GM04503 (cell line): ENCODE measurements around the gene CHCHD3.
"Not testable (repeated sequence)": the region's sequence is repeated elsewhere in the genome, so short reads cannot be mapped to it uniquely, and the experiment has no call there.

Source experiments
- DNase-seq: peaks from one replicate; pipeline ENCODE4 v3.0.0-alpha.2; 2012; ENCODE audit warnings: low read depth

The CHCHD3 gene

DNA sequence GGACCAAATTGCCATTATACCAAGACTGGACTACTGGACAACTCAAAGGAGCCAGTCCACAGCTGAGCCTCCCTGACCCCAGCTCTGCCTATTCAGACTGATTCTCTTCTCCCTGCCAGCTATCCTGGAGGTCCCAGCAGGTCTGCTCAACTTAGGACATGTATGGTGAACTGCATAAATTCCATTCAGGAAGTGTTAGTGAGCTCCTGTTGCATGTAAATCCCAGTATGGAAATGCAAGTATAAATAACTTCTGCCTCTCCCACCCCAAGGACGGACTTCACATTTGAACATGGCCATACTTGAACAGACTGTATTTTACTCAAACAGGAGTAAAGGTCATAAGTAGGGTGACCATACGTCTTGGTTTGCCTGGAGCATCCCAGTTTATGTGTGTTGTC lies 128.4 kb downstream of the CHCHD3 start:
- DNase-seq: no peak

DNA sequence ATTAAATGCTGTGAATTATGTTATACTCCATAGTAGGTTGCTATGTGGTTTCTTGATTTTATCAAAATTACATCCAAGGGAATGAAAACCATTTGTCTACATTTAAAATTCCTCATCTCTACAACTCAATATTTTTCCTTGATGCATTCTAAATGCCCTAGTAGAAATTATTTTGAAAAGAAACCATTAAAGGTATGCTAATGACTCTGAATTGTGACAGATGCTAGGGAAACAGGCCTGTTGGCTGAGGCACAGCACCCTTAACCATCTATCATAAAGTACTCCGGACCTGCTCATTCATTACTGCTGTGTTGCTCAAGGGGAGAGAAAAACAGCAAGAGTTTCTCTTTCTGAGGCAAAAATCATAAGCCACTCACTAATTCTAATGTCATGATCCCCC lies 131.2 kb downstream of the CHCHD3 start:
- DNase-seq: no peak

DNA sequence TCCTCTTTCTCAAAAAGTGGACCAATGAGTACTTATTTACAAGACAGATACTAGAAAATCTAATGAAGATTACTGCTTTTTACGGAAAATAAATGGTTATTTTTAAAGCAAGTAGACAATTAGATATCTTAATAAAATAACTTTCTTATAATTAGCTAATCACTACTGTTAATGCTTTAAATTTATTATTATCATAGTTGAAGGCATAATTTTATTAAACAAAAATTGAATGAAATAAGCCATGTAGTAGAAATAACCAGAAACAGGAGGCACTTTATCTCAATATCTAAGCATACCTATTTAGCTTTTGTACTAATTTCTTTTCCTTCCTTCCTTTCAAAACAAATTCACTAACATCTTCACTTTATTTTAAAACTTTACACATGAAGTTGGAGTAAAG lies 134.9 kb downstream of the CHCHD3 start:
- no peak for DNase-seq

DNA sequence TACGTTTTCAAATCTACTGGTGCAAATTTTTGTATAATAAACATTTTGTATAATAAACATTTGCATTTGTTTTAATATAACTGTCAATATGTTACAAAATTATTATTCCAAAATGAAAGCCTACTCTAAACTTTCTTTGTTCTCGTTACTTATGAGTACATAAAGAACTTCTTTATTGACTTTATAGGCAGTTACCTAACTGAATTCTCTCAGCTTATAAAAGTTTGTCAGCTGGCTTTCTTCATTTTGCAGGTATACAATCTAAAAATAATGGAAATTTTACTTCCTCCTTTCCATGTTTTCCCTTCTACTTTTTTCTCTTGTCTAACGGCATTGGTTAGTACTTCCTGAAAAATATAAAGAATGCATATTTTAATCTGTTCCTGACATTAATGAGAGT lies 137.1 kb downstream of the CHCHD3 start:
- no peak for DNase-seq

DNA sequence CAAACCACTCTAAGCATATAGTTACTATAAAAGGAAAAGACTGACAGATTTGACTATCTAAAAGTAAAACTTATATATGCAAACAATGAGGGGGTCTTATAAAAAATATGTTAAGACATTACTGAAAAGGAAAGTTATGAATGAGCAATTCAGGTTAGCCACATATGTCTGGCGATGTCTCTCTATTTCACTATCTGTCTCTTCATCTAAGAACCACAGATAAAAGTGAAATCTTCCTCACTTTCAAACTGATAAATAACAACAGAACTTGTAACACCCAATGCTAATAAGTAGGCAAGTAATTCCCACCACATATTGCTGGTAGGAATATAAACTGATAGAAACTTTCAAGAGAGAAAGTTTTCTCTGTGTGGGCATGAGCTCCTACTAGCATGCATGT lies 138.2 kb downstream of the CHCHD3 start:
- no peak for DNase-seq

DNA sequence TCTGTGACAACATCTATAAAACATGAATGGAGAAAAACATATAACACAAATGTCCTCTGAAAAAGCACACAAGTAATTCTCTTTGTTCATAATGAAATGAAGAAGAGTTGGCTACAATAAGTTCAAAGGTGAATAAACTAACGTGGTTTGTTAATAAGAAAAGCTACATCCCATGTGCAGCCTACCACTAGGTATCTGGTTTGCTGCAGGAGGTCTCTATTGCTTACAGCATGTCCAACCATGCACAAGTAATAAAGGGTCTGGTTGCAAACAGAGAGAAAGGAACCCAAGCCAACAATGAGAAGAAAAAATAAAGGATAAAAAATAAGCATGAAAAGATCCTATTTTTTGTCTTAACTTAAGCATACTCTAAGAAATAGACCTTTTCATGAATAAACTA lies 139.2 kb downstream of the CHCHD3 start:
- no peak for DNase-seq

DNA sequence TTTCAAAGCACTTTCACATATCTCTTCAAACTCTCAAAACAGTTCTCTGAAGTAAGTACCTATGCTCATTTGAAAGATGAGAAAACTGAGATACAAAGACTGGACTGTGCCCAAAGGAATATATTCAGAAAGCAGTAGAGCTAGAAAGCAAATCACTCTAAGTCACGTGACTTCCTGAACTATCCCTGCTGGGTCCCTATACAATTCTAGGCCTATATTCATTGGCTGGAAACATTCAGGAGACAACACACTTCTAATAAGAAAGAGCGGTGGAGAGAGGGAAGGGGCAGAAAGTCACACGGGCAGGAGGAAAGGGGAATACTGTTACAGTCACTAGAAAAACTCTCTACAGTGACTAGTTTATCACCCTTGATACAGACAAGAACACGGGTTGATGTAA lies 140.0 kb downstream of the CHCHD3 start:
- DNase-seq: no peak

DNA sequence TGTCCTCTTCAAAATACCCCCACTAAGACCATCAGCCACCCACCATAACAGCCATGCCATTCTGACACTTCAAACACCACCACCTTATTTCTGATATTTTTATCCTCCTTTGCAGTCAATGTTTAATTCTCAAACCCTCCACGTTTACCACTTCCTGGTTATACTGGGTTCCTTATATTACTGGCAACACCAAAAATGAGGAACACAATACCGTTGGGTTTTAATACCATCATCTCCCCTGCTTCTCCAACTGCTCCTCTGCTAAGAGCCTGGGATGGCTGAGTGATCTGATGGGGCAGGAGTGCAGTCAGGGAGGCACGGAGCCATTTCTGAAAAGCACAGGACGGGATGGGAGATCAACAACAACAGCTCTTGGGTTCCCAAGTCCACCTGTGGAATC lies 140.5 kb downstream of the CHCHD3 start:
- DNase-seq: no peak

DNA sequence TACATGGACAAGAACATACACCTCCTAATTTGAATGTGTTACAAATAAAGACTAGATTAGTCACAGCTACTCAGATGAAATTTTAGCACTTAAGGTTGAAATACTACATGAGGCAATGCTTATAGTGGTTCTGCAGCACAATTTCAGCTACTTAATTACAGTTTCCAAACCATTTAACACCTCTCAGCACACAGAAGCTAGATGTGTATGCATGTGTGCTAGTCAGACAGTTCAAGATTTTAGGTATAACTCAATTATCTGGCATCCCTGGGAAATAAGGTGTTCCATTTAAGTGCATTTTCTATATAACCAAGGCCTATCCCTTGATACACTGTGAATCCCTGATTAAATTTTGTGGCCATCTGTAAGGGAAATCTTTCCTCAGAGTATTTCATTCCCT lies 141.8 kb downstream of the CHCHD3 start:
- DNase-seq: no peak

DNA sequence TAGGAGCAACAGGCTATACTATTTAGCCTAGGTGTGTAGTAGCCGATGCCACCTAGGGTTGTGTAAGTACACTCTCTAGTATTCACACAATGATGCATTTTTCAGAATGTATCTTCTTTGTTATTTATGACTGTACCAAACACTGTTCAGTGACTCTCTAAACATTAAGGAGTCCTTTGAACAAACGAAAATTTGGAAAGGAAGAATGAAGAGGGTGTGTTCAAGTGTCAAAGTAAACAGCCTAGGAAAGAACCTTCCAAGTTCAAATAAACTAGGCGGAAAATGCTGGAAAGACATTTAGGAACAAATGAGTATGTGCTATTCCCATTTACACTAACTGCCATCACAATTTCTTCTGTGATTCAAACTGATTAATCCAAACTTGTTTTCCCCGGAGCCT lies 142.4 kb downstream of the CHCHD3 start:
- no peak for DNase-seq

DNA sequence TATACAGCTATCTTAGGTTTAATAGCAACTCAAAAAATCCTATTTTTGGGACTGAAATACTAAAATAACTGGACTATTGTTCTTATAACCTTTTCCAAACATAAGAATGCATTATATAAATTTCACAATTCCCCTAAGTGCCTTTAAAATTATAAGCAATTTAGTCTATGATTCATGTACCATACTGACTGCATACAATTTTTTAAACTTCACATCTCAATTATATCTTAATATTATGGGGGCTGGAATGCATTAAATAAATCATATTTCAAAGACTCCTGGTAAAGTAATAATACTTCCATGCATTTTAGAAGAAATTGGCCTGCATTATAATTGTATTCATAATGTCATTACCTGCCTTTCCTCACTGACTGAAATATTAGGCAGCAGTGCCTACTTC lies 144.6 kb downstream of the CHCHD3 start:
- DNase-seq: no peak

DNA sequence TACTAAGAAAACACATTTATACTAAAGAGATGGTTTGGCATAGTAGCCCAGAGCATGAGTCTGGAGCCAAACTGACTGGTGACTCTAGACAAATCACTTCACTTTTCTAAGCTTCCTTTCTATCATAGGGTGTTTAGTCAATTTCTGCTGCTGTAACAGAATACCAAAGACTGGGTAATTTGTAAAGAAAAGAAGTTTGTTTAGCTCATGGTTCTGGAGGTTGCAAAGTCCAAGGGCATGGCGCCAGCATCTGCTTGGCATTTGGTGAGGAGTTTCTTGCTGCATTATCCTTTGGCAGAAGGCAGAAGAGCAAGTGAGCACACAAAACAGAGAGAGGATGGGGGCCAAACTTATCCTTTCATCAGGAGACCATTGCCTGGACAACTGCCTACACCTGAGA lies 146.3 kb downstream of the CHCHD3 start:
- DNase-seq: no peak

DNA sequence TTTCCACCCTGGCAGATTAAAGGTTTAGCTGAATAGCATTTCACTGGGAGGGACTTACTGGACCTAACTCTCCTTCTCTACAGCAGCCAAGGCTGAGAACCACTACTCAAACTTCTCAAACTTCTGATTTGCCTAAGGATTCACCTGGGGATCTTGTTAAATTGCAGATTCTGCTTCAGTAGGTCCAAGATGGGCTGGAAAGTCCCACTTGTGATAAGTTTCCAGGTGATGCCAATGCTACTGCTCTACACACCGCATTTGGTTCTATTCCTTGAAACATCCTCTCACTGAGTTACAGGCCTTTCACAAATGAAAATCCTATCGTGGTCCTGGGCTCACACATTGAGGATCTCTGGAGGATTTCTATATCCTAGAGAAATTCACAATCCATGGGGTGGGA lies 147.9 kb downstream of the CHCHD3 start:
- DNase-seq: no peak

DNA sequence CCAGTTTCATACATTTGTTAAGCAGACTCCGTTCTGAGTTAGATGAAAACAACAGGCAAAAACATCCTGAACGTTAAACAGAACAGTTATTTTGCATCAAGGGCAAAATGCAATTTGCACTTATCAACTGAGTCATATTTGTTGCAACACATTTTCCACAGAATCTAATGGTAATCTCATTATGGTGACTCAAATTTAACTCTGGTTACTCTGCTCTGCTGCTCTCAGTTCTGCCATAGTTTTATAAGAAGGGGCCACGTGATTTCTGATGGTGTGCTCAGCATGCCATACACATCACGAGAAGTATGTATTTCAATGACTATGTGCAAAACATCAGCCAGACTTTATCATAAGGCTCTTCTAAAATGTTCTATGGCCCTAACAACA lies 148.8 kb downstream of the CHCHD3 start:
- DNase-seq: peak; percentile 37

DNA sequence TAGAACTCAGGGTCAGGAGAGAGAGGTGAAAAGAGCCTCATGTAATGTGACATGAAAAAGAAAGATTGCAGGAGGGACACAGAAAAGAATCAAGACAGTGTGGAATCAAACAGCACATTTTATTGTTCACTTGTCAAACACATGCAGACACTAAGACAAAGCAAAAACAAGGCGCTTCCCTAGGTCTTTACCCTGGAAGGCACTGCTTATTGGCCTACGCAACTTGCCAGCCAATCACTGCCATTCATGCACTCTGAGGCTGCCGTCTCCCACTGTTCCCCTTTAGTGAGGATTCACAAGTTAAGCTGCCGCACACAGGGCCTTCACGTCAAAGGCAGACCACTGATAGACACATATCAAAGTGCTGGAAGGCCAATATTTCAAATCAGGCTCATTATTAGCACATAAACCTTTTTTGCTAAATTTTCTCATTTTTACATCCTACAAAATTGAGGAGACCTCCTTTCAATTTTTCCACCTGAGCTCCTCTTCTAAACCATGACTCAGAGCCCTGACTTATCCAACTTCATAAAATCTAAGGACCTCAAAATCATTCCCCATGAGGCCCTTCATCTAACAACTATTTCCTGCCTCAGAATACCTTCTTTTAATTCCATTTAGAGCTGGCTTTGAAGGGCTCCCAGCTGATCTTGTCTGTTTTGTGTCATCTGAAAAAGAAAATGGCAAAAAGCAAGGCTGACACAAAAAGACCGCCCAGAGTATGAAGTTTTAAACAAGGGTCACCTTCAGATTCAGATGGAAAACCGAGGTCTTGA lies 149.4 kb downstream of the CHCHD3 start:
- no peak for DNase-seq

DNA sequence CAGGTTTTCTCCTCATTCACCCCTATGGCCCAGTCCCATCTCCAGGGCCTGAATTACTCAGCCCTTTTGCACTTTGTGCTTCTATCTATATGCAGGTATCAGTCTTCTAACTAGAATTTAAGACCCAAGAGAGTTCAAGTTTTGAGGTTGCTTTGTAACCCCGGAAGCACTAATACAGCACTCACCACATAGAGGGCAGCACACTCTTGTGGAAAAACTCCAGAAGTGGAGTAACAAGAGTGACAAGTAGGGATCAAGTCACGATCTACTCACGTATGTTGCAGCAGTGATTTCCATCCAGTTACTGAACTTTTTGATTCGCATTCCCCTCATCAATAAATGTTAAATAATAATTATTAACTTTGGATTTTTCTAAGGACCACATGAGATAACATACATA lies 151.0 kb downstream of the CHCHD3 start:
- DNase-seq: no peak

DNA sequence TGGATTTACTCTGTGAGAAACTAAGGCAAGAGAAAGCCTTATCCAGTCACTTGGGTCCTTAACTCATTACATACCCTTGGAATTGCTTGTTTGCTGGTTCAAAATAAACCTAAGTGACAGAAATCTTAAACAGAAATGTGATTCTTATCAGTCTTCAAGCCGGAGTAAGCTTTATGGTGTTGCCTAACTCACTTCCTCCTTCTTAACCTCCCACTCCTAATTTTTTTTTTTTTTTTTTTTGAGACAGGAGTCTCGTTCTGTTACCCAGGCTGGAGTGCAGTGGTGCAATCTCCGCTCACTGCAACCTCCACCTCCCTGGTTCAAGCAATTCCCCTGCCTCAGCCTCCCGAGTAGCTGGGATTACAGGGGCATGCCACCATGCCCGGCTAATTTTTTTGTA lies 151.9 kb downstream of the CHCHD3 start:
- DNase-seq: not testable (repeated sequence)

DNA sequence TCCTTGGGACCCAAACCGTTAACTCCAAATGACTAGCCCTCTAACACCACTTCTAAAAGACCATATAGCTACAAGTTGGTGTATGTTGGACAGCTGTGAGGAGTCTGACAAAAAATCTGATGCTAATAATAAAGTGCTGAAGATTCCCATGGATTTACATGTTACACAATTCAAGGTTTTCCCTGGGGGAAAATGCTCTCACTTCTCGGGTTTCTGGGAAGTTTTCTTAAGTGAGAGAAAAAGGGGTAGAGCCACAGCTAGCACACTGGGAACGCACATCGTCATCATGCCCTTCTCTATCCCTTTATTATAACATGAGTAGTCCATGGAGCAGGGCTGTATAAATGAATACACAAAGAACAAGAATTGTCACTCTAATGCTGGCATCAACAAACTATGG lies 162.1 kb downstream of the CHCHD3 start:
- DNase-seq: no peak

DNA sequence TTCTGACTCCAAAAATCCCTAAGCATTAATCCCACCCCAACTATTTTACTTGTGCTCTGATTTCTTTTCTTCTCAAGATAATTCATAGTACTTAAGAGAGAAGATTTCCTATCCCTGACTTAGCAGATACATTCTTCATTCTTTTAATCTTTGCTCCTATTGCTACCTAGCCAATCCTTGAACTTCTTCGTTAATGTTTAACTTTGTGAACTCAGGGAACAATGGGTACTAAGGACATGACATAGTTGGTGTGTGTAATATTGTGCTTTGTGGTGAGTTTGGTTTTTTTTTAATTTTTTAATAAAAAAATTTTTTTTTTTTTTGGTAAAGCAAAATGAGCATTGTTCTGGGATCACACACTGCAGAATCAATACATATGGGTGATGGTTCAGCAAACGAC lies 166.2 kb downstream of the CHCHD3 start:
- no peak for DNase-seq

DNA sequence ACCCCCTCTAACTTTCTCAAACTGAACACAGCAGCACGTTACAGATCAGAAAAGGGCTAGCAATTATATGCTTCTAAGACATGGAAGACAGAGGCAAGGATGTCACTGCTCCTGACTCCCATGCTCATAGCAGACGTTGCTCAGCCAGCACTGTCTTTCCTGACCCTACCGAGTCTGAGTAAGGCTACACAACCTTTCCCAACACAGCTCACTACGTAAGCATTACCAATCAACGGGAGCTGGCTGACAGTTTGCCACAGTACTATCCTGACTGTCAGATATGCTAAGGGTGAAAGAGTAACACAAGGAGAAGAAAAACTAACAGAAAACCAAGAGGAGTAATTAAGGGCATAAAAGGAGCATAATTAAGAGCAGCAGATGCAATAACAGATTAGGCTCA lies 171.2 kb downstream of the CHCHD3 start:
- no peak for DNase-seq

DNA sequence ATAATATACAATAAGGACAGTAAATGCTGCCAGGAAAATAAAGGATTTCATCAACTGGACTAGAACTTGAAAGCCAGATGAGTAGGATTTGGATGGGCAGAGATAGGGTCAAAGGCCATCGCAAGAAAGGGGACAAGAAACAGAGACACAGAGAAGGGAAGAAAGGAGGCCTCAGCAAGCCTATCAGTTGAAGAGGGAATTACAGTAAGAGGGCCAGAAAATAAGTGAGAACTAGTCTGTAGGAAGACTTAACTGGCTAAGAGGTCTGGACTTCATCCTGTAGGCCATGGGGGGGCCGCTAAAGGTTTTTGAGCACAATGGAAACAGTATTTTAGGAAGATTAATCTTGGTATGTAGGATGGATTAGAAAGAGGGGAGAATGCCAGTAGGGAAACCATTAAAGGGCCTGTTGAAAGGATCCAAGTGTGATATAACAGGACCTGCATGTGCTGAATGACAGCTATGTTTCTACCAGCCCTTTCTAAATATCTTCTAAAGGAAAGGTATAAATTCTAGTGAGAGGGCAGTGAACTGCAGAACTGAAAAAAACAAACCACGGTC lies 174.4 kb downstream of the CHCHD3 start:
- no peak for DNase-seq

DNA sequence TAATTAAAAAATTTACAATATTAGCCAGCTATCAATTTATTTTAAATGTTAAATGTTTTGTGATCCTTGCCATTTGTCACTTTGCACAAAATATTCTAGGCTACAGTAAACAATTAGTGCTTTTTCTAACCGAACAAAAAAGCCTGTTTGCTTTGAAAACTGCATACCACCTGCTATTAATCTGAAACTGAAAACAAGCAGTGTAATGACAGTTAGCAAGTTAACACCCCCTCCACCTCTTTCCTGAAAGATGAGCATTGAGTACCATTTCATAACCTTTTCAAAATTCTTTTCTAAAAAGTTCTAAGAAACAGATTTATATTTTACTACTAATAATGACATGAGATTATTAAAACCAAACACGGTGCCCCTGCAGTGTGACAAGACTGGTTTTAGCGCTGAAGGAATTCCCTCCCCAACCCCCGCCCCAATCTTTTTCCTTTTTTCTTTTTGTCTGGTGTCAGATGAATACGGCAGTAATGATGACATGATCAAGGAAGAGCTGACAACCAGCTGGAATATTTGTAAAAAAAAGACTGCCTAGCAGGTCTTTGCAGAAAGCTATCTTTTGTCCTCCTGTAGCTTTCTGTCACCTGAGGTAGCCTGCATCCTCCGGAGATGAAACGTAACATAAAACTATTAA lies 175.6 kb downstream of the CHCHD3 start:
- DNase-seq: no peak

DNA sequence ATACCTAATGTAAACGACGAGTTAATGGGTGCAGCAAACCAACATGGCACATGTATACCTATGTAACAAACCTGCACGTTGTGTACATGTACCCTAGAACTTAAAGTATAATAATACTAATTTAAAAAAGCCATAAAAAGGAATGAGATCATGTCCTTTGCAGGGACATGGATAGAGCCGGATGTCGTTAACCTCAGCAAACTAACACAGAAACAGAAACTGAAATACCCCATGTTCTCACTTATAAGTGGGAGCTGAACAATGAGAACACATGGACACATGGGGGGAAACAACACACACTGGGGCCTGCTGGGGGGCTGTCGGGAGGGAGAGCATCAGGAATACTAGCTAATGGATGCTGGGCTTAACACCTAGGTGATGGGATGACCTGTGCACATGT lies 176.8 kb downstream of the CHCHD3 start:
- DNase-seq: not testable (repeated sequence)

DNA sequence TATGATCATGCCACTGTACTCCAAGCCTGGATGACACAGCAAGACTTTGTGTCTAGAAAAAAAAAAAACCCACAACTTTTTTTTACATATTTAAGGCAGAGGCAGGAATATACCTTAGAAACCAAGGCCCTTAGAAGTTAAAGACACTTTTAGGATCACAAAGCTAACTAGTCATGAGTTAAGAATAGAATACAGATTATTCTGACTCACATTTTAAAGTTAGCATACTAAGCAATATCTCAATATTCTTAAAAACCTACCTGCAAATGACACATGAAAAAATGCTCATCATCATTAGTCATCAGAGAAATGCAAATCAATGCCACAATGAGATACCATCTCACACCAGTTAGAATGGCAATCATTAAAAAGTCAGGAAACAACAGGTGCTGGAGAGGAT lies 177.7 kb downstream of the CHCHD3 start:
- no peak for DNase-seq
